Heart left ventricle (tissue), 13 donors: Measurements from ENCODE around the gene AFAP1L1.

Experiments used
- CTCF ChIP-seq, 12 donors: fragments of 200-600 bp; sonication (generic) in 4 of 12; IDR thresholded peaks; one replicate each; pipeline versions ENCODE4 v1.5.0 to v1.8.0; 2018 to 2022; ENCODE audit warnings: antibody characterized with exemption in 12 of 12, mild to moderate bottlenecking in 5 of 12
- POLR2A ChIP-seq, 2 donors: fragments of 450-650 bp; IDR thresholded peaks; one replicate each; pipeline ENCODE4 v1.6.1; 2017; ENCODE audit warnings: antibody characterized with exemption in 2 of 2, mild to moderate bottlenecking in 2 of 2, moderate library complexity in 2 of 2
- donor health status: ischemic (EF 13 %, LVEDD 7.1; RV severe dilation, severe dysfunction).
- donor health status: DM: no; HTN: yes; CAD: no.
- donor health status: DM: no; HTN: no; CAD: no.
- donor health status: ischemic (EF 25% LVEDD 6.9; RV normal size, moderate dysfunction).
- donor health status: ischemic (EF 25% LVEDD 5.7; RV mildly dilated, moderate dysfunction).
- donor health status: ischemic (EF 35%, LVEDD 5.7; RV mildly dilated, moderate dysfunction).
- donor health status: nonischemic (EF 11% LVEDD 7.7; RV severe dilation, severe dysfunction).
- donor health status: DM: yes; HTN: yes; CAD: no.
- donor health status: PGD.
- donor health status: ischemic (EF 29% LVEDD 5.4; RV normal size, mild dysfunction).
- donor health status: nonischemic (EF 23%, LVEDD 6.1; RV moderate dilation, normal function).

GRCh38 chr5:149370878-149371277, 99.2 kb downstream of the AFAP1L1 start:
- no peak for TF ChIP-seq CTCF (IDR thresholded peaks at IDR 0.05)
- no peak for TF ChIP-seq POLR2A (IDR thresholded peaks at IDR 0.05)
